HPDE6-E6E7 (cell line): ENCODE data around the gene MVP.
"Not testable (repeated sequence)": the region's sequence is repeated elsewhere in the genome, so short reads cannot be mapped to it uniquely, and the experiment has no call there.

Source experiments
- DNase-seq: peaks from one replicate; pipeline ENCODE4 v3.0.0; 2011; ENCODE audit warnings: missing footprints; ENCODE audit errors: extremely low spot score

Gene MVP

GRCh38 chr16:29815032-29815721 is 5.1 kb upstream of the MVP start:
- DNase-seq: no peak

- peak; percentile 92 for DNase-seq
These were observed 4.2 kb upstream of the MVP start, which contains the start of gene PAGR1 for GRCh38 chr16:29815793-29816693. Gene PAGR1, plus strand, starts transcription at chr16:29816152. Its CDS starts 374 bp downstream, at chr16:29816526.

- DNase-seq: no peak
These were observed 3.4 kb upstream of the MVP start for GRCh38 chr16:29816694-29817441.

- DNase-seq: no peak
These were observed 2.2 kb upstream of the MVP start for GRCh38 chr16:29818082-29818481.

- no peak for DNase-seq
These were observed 756 bp upstream of the MVP start for GRCh38 chr16:29819506-29819905.

GRCh38 chr16:29820730-29821642 is 724 bp downstream of the MVP start:
- no peak for DNase-seq

- no peak for DNase-seq
These were observed 1.4 kb downstream of the MVP start for GRCh38 chr16:29821643-29822115.

GRCh38 chr16:29824589-29825144 is 4.4 kb downstream of the MVP start:
- no peak for DNase-seq

- DNase-seq: no peak
These were observed 5.1 kb downstream of the MVP start for GRCh38 chr16:29825145-29826044.

- no peak for DNase-seq
These were observed 6.1 kb downstream of the MVP start for GRCh38 chr16:29826342-29826695.

- DNase-seq: no peak
These were observed 10.5 kb downstream of the MVP start for GRCh38 chr16:29830774-29831173.

- DNase-seq: no peak
These were observed 11.2 kb downstream of the MVP start for GRCh38 chr16:29831490-29831889.

- DNase-seq: not testable (repeated sequence)
These were observed 13.0 kb downstream of the MVP start for GRCh38 chr16:29833219-29833618.

GRCh38 chr16:29834079-29834478 is 13.8 kb downstream of the MVP start:
- DNase-seq: no peak

- DNase-seq: no peak
These were observed 15.7 kb downstream of the MVP start for GRCh38 chr16:29835926-29836325.

GRCh38 chr16:29836623-29837022 is 16.4 kb downstream of the MVP start:
- no peak for DNase-seq

- no peak for DNase-seq
These were observed 17.6 kb downstream of the MVP start for GRCh38 chr16:29837841-29838240.

- no peak for DNase-seq
These were observed 19.6 kb downstream of the MVP start for GRCh38 chr16:29839822-29840221.

- no peak for DNase-seq
These were observed 20.0 kb downstream of the MVP start for GRCh38 chr16:29840240-29840639.

- DNase-seq: no peak
These were observed 21.4 kb downstream of the MVP start for GRCh38 chr16:29841631-29842030.
